Kidney (tissue), 14 donors: Measurements from ENCODE around the gene CARD9. TPM values are rescaled to one million over a fixed set of nuclear protein-coding genes. Genes with fewer than 3 reads are reported as not detected.

Experiments used
- DNase-seq, 5 donors: peaks; one replicate each; pipeline ENCODE4 v3.0.0-alpha.2; 2013 to 2020
- FAIRE-seq: peaks from 2 replicates; lab custom pipeline; 2012; peaks lifted over from hg19 to GRCh38; lab: Jason Lieb, UNC
- H3K27ac ChIP-seq, 2 donors: one replicate each; pipeline ENCODE4 v1.7.0; 2013; ENCODE audit warnings: low read depth in 2 of 2, low read length in 2 of 2, inconsistent platforms in 1 of 2
- H3K27me3 ChIP-seq: one replicate; pipeline ENCODE4 v1.7.1; 2013; ENCODE audit warnings: low read length, inconsistent platforms; ENCODE audit not compliant: control insufficient read depth, insufficient read depth
- H3K36me3 ChIP-seq, 3 donors: one replicate each; pipeline versions ENCODE4 v1.7.0 to v1.7.1; 2013; ENCODE audit warnings: low read length in 3 of 3, control low read depth in 1 of 3, inconsistent platforms in 1 of 3; ENCODE audit not compliant: insufficient read depth in 3 of 3, control insufficient read depth in 2 of 3
- H3K4me1 ChIP-seq, 3 donors: one replicate each; pipeline versions ENCODE4 v1.7.0 to v1.7.1; 2013; ENCODE audit warnings: low read length in 3 of 3, inconsistent platforms in 1 of 3, low read depth in 1 of 3; ENCODE audit not compliant: control insufficient read depth in 2 of 3, insufficient read depth in 2 of 3
- H3K4me3 ChIP-seq, 3 donors: one replicate each; pipeline versions ENCODE4 v1.7.0 to v1.8.1; 2013; ENCODE audit warnings: low read length in 3 of 3, control low read depth in 1 of 3, inconsistent platforms in 1 of 3
- H3K9ac ChIP-seq, 3 donors: one replicate each; pipeline versions ENCODE4 v1.7.0 to v1.7.1; 2013; ENCODE audit warnings: low read length in 3 of 3, control low read depth in 1 of 3, inconsistent platforms in 1 of 3
- H3K9me3 ChIP-seq, 3 donors: one replicate each; pipeline versions ENCODE4 v1.7.0 to v1.7.1; 2013; ENCODE audit warnings: low read length in 3 of 3, control low read depth in 1 of 3, inconsistent platforms in 1 of 3; ENCODE audit not compliant: control insufficient read depth in 2 of 3, insufficient read depth in 1 of 3
- intact Hi-C: fragments of 100-400 bp; cut with DNase I; formaldehyde crosslinking; loops from one replicate; pipeline ENCODE4 v1.11.1; 2022
- polyA plus RNA-seq: library from polyadenylated mRNA; stranded (reverse); fragments of 350-450 nt; fragmentation: Illumina TruSeq; extraction: RNeasy Lipid Tissue Mini Kit (QIAGEN cat#74804); gene quantifications from one replicate; pipeline ENCODE4 v1.2.3, GENCODE V29; 2014; ENCODE audit warnings: low read depth, low replicate concordance; ENCODE audit not compliant: insufficient read depth
- total RNA-seq: library from RNA; stranded (reverse); fragmentation: NEBNext Ultra II Directional; extraction: Animal tissue kit (Norgen Biotek cat#: 25700); gene quantifications from one replicate; pipeline ENCODE4 v1.2.1, GENCODE V29; 2021
- TF ChIP-seq, protein P1 (sequence below): IDR thresholded peaks from 3 replicates; pipeline ENCODE4 v1.5.1; 2012; ENCODE audit warnings: mild to moderate bottlenecking, moderate library complexity, borderline replicate concordance; ENCODE audit not compliant: insufficient read depth; ENCODE audit errors: extremely low read depth
- donor health status: control.
- donor health status: control.
- donor health status: control.
- donor health status: control.
- donor health status: control.
- donor health status: DM: yes; HTN: yes; CAD: no.
- donor health status: Normal renal cell carcinoma (clear cell type).

The CARD9 gene
- total and polyA plus RNA-seq, 2 donors from 2014 or later, result 1.5 to 7.0 TPM

- intact Hi-C loops, result no loop called here
- no peak overlapping the region for H3K27ac ChIP-seq
- TF ChIP-seq, protein P1, sequence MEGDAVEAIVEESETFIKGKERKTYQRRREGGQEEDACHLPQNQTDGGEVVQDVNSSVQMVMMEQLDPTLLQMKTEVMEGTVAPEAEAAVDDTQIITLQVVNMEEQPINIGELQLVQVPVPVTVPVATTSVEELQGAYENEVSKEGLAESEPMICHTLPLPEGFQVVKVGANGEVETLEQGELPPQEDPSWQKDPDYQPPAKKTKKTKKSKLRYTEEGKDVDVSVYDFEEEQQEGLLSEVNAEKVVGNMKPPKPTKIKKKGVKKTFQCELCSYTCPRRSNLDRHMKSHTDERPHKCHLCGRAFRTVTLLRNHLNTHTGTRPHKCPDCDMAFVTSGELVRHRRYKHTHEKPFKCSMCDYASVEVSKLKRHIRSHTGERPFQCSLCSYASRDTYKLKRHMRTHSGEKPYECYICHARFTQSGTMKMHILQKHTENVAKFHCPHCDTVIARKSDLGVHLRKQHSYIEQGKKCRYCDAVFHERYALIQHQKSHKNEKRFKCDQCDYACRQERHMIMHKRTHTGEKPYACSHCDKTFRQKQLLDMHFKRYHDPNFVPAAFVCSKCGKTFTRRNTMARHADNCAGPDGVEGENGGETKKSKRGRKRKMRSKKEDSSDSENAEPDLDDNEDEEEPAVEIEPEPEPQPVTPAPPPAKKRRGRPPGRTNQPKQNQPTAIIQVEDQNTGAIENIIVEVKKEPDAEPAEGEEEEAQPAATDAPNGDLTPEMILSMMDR, result no peak
- H3K9me3 ChIP-seq, result no peaks in the 10 kb centered on the region
- no peak overlapping the region for H3K9ac ChIP-seq
- peaks cover 0 to 2% (median 0%) of the 10 kb centered on the region in 3 donors for H3K36me3 ChIP-seq
- DNase-seq, result no peak
- H3K4me3 ChIP-seq, result no peak overlapping the region
- H3K4me1 ChIP-seq, result peaks cover 0 to 9% (median 3%) of the 10 kb centered on the region in 3 donors
- no peak for FAIRE-seq
- H3K27me3 ChIP-seq, result no peaks in the 10 kb centered on the region
These were observed 4.1 kb upstream of the CARD9 start for GRCh38 chr9:136377341-136378169.

DNA sequence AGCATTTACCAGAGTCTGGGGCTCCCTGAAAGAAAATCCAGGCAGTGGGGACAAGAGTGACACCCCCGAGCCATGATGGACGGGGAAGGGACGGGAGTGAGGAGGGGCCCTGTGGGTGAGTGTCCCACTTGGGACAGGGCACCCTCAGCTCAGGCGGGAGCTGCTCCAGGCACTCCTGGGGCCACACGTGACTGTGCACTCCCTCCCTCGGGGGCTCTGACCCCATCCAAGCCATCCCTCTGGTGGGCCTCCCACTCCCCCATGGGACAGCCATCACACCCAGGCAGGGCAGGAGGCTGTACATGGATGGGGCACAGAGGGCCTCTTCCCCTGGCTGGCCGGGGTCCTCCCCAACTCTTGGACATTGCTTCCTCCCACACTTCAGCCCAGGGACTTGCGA, 3.0 kb upstream of the CARD9 start:
- TF ChIP-seq, protein P1, result no peak
- H3K27ac ChIP-seq, result no peak overlapping the region
- H3K4me3 ChIP-seq, result no peak overlapping the region
- FAIRE-seq (no peak), DNase-seq (no peak)
- intact Hi-C loops, result no loop called here
- H3K4me1 ChIP-seq, result peaks cover 0 to 13% (median 3%) of the 10 kb centered on the region in 3 donors
- H3K9me3 ChIP-seq, result no peaks in the 10 kb centered on the region
- H3K9ac ChIP-seq, result no peak overlapping the region
- no peaks in the 10 kb centered on the region for H3K27me3 ChIP-seq
- no peaks in the 10 kb centered on the region for H3K36me3 ChIP-seq

DNA sequence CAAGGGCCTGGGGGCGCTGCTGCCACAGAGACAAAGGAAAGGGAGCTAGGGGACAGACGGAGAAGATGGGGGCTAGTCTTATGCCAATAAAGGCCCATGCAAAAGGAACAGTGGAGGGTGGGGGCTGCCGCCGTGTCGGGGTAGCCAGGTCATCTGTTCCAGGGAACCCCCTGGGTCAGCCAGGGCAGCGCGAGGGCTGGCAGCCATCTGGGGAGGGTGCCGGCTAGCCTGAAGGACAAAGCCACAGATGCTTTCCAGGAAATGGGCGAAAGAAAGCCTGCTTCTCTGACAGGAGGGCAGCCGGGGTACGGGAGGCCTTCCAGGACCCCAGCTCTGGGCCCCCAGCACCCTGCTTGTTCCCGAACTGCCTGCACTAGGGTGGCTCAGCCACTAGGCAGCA, 1.6 kb upstream of the CARD9 start:
- TF ChIP-seq, protein P1, result no peak
- Histone ChIP-seq H3K36me3 (no peaks in the 10 kb centered on the region), H3K4me3 (no peak overlapping the region), H3K27ac (no peak overlapping the region), H3K9me3 (no peaks in the 10 kb centered on the region), H3K4me1 (peaks cover 0 to 13% (median 3%) of the 10 kb centered on the region in 3 donors), H3K27me3 (no peaks in the 10 kb centered on the region), H3K9ac (no peak overlapping the region)
- intact Hi-C loops, result no loop called here
- DNase-seq (no peak), FAIRE-seq (no peak)
